Sigmoid colon (tissue), 7 donors: ENCODE measurements around the gene MARCHF9. TPM values are rescaled to one million over a fixed set of nuclear protein-coding genes. Genes with fewer than 3 reads are reported as not detected.
"Not testable (repeated sequence)": the region's sequence is repeated elsewhere in the genome, so short reads cannot be mapped to it uniquely, and the experiment has no call there.

Experiments used
- DNase-seq: peaks from one replicate; pipeline ENCODE4 v3.0.0-alpha.2; 2019
- H3K27ac ChIP-seq, 4 donors: fragments of 200-600 bp; sonication (generic); one replicate each; pipeline ENCODE4 v1.5.1; 2016 to 2019; ENCODE audit warnings: mild to moderate bottlenecking in 1 of 4
- H3K27me3 ChIP-seq, 3 donors: fragments of 200-600 bp; sonication (generic); one replicate each; pipeline ENCODE4 v1.5.1; 2019; ENCODE audit warnings: mild to moderate bottlenecking in 1 of 3
- H3K36me3 ChIP-seq, 4 donors: fragments of 200-600 bp; sonication (generic); one replicate each; pipeline ENCODE4 v1.5.1; 2016 to 2019
- H3K4me1 ChIP-seq, 4 donors: fragments of 200-600 bp; sonication (generic); one replicate each; pipeline ENCODE4 v1.5.1; 2017 to 2019
- H3K4me3 ChIP-seq, 4 donors: fragments of 200-600 bp; sonication (generic); one replicate each; pipeline ENCODE4 v1.5.1; 2017 to 2019; ENCODE audit warnings: mild to moderate bottlenecking in 2 of 4, moderate library complexity in 1 of 4
- H3K9me3 ChIP-seq, 4 donors: fragments of 200-600 bp in 3 of 4; sonication (generic) in 3 of 4; one replicate each; pipeline versions ENCODE4 v1.5.1 to v1.6.1; 2013 to 2019
- EP300 ChIP-seq, 4 donors: sonication (generic); formaldehyde crosslinking; IDR thresholded peaks; one replicate each; pipeline ENCODE4 v1.6.1; 2017; ENCODE audit warnings: antibody characterized with exemption in 4 of 4
- POLR2A ChIP-seq, 2 donors: fragments of 450-650 bp; IDR thresholded peaks; one replicate each; pipeline ENCODE4 v1.6.1; 2016; ENCODE audit warnings: antibody characterized with exemption in 2 of 2, mild to moderate bottlenecking in 2 of 2, moderate library complexity in 2 of 2
- POLR2AphosphoS5 ChIP-seq, 4 donors: sonication (generic); formaldehyde crosslinking; IDR thresholded peaks; one replicate each; pipeline ENCODE4 v1.6.1; 2017; ENCODE audit warnings: antibody characterized with exemption in 4 of 4
- WGBS, 2 donors: extraction: QIAGEN DNeasy Blood & Tissue Kit; methylation state at CpG; one replicate each; pipeline ENCODE4 v1.1.7; 2013; 5-methylcytosine and 5-hydroxymethylcytosine counted together
- intact Hi-C: fragments of 100-400 bp; cut with DNase I; formaldehyde crosslinking; loops from one replicate; pipeline ENCODE4 v1.15.1; 2023
- polyA plus RNA-seq, 3 donors: library from polyadenylated mRNA; stranded (reverse); fragments of 200-250 nt; gene quantifications; one replicate each; pipeline ENCODE4 v1.2.3, GENCODE V29; 2013
- total RNA-seq, 4 donors: library from RNA; depleted of rRNA; stranded (reverse); fragments of >200 nt; gene quantifications; one replicate each; pipeline ENCODE4 v1.1.0, GENCODE V29; 2016
- TF ChIP-seq, protein P1 (sequence below), 4 experiments: fragments of 450-650 bp in 3 of 4; fragments of 200-600 bp in 1 of 4; IDR thresholded peaks; one replicate each; pipeline ENCODE4 v1.5.1; 2016 to 2019; ENCODE audit warnings: antibody characterized with exemption in 4 of 4, mild to moderate bottlenecking in 3 of 4, moderate library complexity in 2 of 4
- donor health status: healthy with polysubstance abuse.
- donor health status: Bipolar disorder and iron deficiency.
- donor health status: healthy.

Gene MARCHF9, protein sequence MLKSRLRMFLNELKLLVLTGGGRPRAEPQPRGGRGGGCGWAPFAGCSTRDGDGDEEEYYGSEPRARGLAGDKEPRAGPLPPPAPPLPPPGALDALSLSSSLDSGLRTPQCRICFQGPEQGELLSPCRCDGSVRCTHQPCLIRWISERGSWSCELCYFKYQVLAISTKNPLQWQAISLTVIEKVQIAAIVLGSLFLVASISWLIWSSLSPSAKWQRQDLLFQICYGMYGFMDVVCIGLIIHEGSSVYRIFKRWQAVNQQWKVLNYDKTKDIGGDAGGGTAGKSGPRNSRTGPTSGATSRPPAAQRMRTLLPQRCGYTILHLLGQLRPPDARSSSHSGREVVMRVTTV
- total RNA-seq, result 10 to 100 TPM in 2 of 4 donors, 1 to 10 TPM in 2; 6.1 to 12.5 (median 9.4) TPM
- 10 to 100 TPM in 1 of 3 donors, 1 to 10 TPM in 2; 5.5 to 14.9 (median 7.8) TPM for polyA plus RNA-seq

DNA sequence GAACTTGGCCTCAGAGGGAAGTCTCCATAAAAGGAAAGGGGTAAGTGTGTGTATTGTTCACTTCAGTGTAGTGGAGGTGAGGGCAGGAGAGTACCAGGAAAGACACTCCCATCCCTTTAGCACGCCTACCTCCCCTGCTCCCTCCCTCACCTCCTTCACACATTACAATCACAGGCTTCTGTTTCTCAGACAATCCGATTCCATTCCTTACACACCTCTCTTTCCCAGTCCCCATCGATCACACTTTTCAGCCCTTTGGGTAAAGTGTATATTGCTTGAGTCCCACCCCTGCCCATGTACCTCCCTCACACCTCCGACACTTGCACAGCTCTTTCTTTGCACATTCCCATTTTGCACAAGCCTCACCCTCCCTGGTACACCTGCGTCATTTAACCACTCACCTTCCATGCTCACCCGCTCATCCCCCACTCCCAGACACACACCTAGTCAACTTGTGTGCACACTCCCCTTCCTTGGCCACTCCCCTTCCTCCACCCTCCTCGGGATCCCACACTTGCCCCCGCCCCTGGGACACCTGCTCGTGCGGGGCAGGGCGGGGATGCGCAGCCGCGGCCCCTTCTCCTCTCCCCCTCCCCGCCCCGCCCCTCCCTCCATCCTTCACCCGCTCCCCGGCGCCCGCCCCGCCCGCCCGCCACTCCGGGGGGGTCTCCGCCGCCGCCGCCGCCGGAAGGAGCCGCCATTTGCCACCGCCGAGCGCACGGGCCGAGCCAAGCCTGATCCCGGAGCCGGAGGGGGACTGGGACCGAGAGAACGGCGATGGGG lies at the start of gene MARCHF9:
TSS of gene MARCHF9 (plus strand) at position 693 of the 783 bp plus-strand sequence. CDS start 426 bp downstream, outside the sequence.
- Histone ChIP-seq H3K4me3 (peak within 1 kb of the TSS; percentile 51 to 93 (median 84)), H3K9me3 (no peaks in the 10 kb centered on the region), H3K4me1 (peaks cover 0 to 41% (median 37%) of the 10 kb centered on the region in 4 donors), H3K27me3 (no peaks in the 10 kb centered on the region), H3K36me3 (peaks cover 0 to 37% (median 13%) of the 10 kb centered on the region in 4 donors), H3K27ac (peak within 1 kb of the TSS; percentile 61 to 77 (median 66))
- DNase-seq, result peak; percentile 79
- TF ChIP-seq POLR2AphosphoS5 (IDR thresholded peaks at IDR 0.05) (peak in 1 of 4 donors; percentile 18), EP300 (IDR thresholded peaks at IDR 0.05) (no peak)
- WGBS, 2 donors, result 1% methylated on average over 41 of the region's 41 CpGs
- intact Hi-C loops, result no loop called here

DNA sequence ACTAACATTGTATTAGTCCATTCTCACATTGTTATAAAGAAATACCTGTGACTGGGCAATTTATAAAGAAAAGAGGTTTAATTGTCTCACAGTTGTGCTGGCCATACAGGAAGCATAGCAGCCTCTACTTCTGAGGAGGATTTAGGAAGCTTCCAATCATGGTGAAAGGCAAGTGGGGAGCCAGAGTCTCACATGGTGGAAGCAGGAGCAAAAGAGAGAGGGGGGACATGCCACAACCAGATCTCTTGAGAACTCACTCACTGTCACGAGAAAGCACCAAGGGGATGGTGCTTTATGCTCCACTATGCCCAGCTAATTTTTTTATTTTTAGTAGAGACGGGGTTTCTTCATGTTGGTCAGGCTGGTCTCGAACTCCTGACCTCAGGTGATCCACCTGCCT lies 47.7 kb upstream of the MARCHF9 start:
- Histone ChIP-seq H3K36me3 (peaks cover 0 to 71% (median 13%) of the 10 kb centered on the region in 4 donors), H3K4me3 (no peak overlapping the region), H3K27ac (no peak overlapping the region), H3K4me1 (no peaks in the 10 kb centered on the region), H3K9me3 (no peaks in the 10 kb centered on the region), H3K27me3 (no peaks in the 10 kb centered on the region)
- intact Hi-C loops, result no loop called here
- WGBS, 2 donors, result 92 to 99% methylated on average over 3 of the region's 3 CpGs
- no peak for DNase-seq
- TF ChIP-seq, protein P1, sequence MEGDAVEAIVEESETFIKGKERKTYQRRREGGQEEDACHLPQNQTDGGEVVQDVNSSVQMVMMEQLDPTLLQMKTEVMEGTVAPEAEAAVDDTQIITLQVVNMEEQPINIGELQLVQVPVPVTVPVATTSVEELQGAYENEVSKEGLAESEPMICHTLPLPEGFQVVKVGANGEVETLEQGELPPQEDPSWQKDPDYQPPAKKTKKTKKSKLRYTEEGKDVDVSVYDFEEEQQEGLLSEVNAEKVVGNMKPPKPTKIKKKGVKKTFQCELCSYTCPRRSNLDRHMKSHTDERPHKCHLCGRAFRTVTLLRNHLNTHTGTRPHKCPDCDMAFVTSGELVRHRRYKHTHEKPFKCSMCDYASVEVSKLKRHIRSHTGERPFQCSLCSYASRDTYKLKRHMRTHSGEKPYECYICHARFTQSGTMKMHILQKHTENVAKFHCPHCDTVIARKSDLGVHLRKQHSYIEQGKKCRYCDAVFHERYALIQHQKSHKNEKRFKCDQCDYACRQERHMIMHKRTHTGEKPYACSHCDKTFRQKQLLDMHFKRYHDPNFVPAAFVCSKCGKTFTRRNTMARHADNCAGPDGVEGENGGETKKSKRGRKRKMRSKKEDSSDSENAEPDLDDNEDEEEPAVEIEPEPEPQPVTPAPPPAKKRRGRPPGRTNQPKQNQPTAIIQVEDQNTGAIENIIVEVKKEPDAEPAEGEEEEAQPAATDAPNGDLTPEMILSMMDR (IDR thresholded peaks at IDR 0.05), result no peak
- TF ChIP-seq POLR2A (IDR thresholded peaks at IDR 0.05) (no peak), POLR2AphosphoS5 (IDR thresholded peaks at IDR 0.05) (no peak), EP300 (IDR thresholded peaks at IDR 0.05) (no peak)

GRCh38 chr12:57708296-57708695 lies 46.6 kb upstream of the MARCHF9 start:
- Histone ChIP-seq H3K9me3 (no peaks in the 10 kb centered on the region), H3K27me3 (no peaks in the 10 kb centered on the region), H3K4me1 (no peaks in the 10 kb centered on the region), H3K4me3 (no peak overlapping the region), H3K36me3 (peaks cover 0 to 69% (median 12%) of the 10 kb centered on the region in 4 donors), H3K27ac (no peak overlapping the region)
- intact Hi-C loops, result no loop called here
- TF ChIP-seq, protein P1 (IDR thresholded peaks at IDR 0.05), result no peak
- TF ChIP-seq EP300 (IDR thresholded peaks at IDR 0.05) (no peak), POLR2A (IDR thresholded peaks at IDR 0.05) (no peak), POLR2AphosphoS5 (IDR thresholded peaks at IDR 0.05) (no peak)
- DNase-seq, result no peak
- WGBS, 2 donors, result 91 to 92% methylated on average over 2 of the region's 2 CpGs

GRCh38 chr12:57712701-57713100 lies 42.2 kb upstream of the MARCHF9 start:
- TF ChIP-seq POLR2AphosphoS5 (IDR thresholded peaks at IDR 0.05), result no peak
- TF ChIP-seq, protein P1 (IDR thresholded peaks at IDR 0.05), result no peak
- TF ChIP-seq EP300 (IDR thresholded peaks at IDR 0.05), result no peak
- no peak for TF ChIP-seq POLR2A (IDR thresholded peaks at IDR 0.05)
- no peaks in the 10 kb centered on the region for H3K9me3 ChIP-seq
- no peaks in the 10 kb centered on the region for H3K4me1 ChIP-seq
- H3K27ac ChIP-seq, result no peak overlapping the region
- intact Hi-C loops, result no loop called here
- whole genome bisulfite sequencing, 2 donors, result 95% methylated on average over 3 of the region's 3 CpGs
- H3K4me3 ChIP-seq, result no peak overlapping the region
- H3K36me3 ChIP-seq, result peaks cover 13 to 69% (median 29%) of the 10 kb centered on the region in 4 donors
- DNase-seq, result no peak
- no peaks in the 10 kb centered on the region for H3K27me3 ChIP-seq

GRCh38 chr12:57713209-57713608 lies 41.7 kb upstream of the MARCHF9 start:
- Histone ChIP-seq H3K27ac (no peak overlapping the region), H3K4me1 (no peaks in the 10 kb centered on the region), H3K9me3 (no peaks in the 10 kb centered on the region), H3K4me3 (no peak overlapping the region), H3K36me3 (peaks cover 16 to 69% (median 34%) of the 10 kb centered on the region in 4 donors), H3K27me3 (no peaks in the 10 kb centered on the region)
- no peak for TF ChIP-seq EP300 (IDR thresholded peaks at IDR 0.05)
- TF ChIP-seq, protein P1 (IDR thresholded peaks at IDR 0.05), result no peak
- TF ChIP-seq POLR2A (IDR thresholded peaks at IDR 0.05), result no peak
- TF ChIP-seq POLR2AphosphoS5 (IDR thresholded peaks at IDR 0.05), result no peak
- 95% methylated on average over 5 of the region's 5 CpGs for WGBS, 2 donors
- DNase-seq, result no peak
- intact Hi-C loops, result no loop called here

GRCh38 chr12:57715036-57715748 lies 39.7 kb upstream of the MARCHF9 start:
- H3K36me3 ChIP-seq, result peaks cover 29 to 79% (median 52%) of the 10 kb centered on the region in 4 donors
- WGBS, 2 donors, result 87 to 96% methylated on average over 6 of the region's 6 CpGs
- intact Hi-C loops, H3K4me3 ChIP-seq, H3K27me3 ChIP-seq, H3K27ac ChIP-seq, H3K4me1 ChIP-seq, H3K9me3 ChIP-seq, DNase-seq: not testable (repeated sequence)
